NB4 (cell line): Measurements from ENCODE around the gene ADAMTS18.

Experiments
- DNase-seq: peaks from one replicate; pipeline ENCODE4 v3.0.0; 2010; ENCODE audit warnings: low read depth
- H3K4me3 ChIP-seq: one replicate; pipeline ENCODE4 v1.5.1; 2011; ENCODE audit warnings: mild to moderate bottlenecking, low read depth, low read length, moderate library complexity
- MAX ChIP-seq: IDR thresholded peaks from 2 replicates; pipeline ENCODE4 v1.6.1; 2011; ENCODE audit warnings: low read depth, low read length
- MYC ChIP-seq: IDR thresholded peaks from 2 replicates; pipeline ENCODE4 v1.6.1; 2011; ENCODE audit warnings: low read depth, low read length
- POLR2A ChIP-seq: IDR thresholded peaks from 2 replicates; pipeline ENCODE4 v1.6.1; 2011; ENCODE audit warnings: mild to moderate bottlenecking; ENCODE audit not compliant: insufficient read length; ENCODE audit errors: extremely low read depth
- TF ChIP-seq, protein P1 (sequence below): IDR thresholded peaks from one replicate; pipeline ENCODE4 v1.5.1; 2012; ENCODE audit warnings: low read depth, low read length

Gene ADAMTS18

DNA sequence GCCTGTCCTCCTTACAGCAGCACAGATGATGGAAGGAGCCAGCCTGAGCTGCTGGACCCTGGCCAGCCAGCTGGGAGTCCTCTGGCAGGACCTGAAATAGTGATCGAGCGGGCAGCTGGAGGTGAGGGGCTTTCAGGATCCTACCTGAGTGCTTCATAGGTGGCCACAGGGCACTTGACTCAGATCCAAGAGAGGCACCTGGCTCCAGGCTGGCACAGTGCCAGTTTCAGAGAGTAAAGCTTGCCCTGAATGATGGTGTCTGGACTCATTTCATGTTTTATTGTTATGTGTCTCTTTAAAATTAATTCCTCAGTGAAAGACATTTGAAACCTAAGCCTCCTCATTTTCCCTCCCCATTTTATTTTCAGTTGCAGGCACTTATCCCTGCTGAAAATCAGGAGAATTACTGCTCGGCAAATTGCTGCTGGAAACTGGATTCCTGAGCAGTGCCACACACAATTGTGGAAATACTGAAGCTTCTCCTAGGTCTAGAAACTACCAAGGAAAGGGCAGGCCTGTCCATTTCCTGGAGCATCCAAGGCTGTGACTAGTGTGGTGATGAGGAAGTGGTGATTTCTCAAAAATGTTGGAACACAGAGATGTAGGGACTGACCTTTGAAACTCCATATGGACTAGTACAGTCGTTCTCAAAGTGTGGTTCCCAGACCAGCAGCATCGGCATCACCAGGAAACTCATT, 16.1 kb upstream of the ADAMTS18 start:
- TF ChIP-seq POLR2A = no peak
- no peak for TF ChIP-seq MYC
- TF ChIP-seq, protein P1, sequence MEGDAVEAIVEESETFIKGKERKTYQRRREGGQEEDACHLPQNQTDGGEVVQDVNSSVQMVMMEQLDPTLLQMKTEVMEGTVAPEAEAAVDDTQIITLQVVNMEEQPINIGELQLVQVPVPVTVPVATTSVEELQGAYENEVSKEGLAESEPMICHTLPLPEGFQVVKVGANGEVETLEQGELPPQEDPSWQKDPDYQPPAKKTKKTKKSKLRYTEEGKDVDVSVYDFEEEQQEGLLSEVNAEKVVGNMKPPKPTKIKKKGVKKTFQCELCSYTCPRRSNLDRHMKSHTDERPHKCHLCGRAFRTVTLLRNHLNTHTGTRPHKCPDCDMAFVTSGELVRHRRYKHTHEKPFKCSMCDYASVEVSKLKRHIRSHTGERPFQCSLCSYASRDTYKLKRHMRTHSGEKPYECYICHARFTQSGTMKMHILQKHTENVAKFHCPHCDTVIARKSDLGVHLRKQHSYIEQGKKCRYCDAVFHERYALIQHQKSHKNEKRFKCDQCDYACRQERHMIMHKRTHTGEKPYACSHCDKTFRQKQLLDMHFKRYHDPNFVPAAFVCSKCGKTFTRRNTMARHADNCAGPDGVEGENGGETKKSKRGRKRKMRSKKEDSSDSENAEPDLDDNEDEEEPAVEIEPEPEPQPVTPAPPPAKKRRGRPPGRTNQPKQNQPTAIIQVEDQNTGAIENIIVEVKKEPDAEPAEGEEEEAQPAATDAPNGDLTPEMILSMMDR = no peak
- no peak for TF ChIP-seq MAX
- H3K4me3 ChIP-seq = no peak overlapping the region
- no peak for DNase-seq

GRCh38 chr16:77449208-77449607, 14.4 kb upstream of the ADAMTS18 start:
- no peak overlapping the region for H3K4me3 ChIP-seq
- DNase-seq = no peak
- TF ChIP-seq POLR2A (no peak), MAX (no peak), MYC (no peak)
- TF ChIP-seq, protein P1 = no peak

GRCh38 chr16:77445324-77445723, 10.5 kb upstream of the ADAMTS18 start:
- DNase-seq = no peak
- no peak overlapping the region for H3K4me3 ChIP-seq

DNA sequence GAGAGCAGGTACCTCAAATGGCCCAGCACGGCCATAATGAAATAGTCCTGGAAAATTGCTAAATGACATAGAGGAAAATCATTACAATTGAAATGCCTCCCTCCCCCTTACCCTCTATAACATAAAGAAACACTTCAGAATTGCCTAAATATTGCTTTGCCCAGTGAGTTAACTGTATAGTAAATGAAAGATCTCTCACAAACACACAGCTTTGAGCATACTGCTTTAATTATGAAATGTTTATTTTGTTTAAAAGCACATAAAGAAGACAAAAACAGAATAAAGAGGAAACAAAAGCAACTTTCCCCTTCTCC, 9.3 kb upstream of the ADAMTS18 start:
- TF ChIP-seq MYC (no peak), POLR2A (no peak), MAX (no peak)
- TF ChIP-seq, protein P1 = no peak
- no peak for DNase-seq
- no peak overlapping the region for H3K4me3 ChIP-seq

More at GRCh38 chr16:77445324-77445723, 10.5 kb upstream of the ADAMTS18 start:
- no peak for TF ChIP-seq MAX
- TF ChIP-seq, protein P1 = no peak
- no peak for TF ChIP-seq MYC
- TF ChIP-seq POLR2A = no peak

DNA sequence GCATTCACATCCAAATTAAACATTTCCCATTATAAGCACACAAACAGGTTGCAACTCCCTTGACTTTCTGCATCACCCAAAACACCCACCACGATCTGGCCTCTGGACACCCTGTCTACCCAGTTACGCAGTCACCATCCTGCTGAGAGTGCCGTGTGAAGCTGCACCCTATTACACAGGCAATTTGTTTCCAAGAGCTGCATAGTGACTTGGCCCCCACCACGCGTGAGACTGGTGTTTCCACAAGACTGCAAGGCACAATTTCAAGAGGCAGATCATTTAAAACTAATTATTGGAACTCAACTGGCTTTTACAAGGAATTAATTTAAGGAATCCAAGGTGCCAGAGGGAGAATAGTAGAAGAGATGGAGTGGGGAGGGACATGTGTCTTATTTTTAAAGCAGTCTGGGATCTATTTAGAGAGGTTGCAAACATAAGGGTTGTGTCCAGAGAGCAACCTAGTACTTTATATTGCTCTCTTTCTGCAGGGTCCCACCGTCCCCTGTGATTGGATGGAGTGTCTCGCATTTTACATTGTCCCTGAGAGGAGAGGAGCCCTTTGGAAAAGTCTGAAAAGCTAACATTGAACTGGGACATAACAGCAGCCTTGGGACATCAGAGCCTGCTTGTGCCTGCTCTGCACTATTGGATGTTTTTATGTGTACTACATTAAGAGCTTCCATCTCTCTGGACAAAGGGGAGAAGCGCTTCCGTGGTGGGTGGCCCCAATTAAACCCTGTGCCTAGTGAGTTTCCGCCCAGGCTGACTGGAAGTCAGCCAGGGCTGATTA, 8.7 kb upstream of the ADAMTS18 start:
- no peak for DNase-seq

More for the DNA sequence above, 8.7 kb upstream of the ADAMTS18 start:
- TF ChIP-seq MYC (no peak), MAX (no peak), POLR2A (no peak)
- TF ChIP-seq, protein P1 = no peak
- no peak overlapping the region for H3K4me3 ChIP-seq
